Neural cell (in vitro differentiated cells): Measurements from ENCODE around the gene AKAP6.

Experiments used
- CTCF ChIP-seq: fragments of 450-650 bp; IDR thresholded peaks from 2 replicates; pipeline ENCODE4 v1.5.1; 2014; ENCODE audit warnings: antibody characterized with exemption, mild to moderate bottlenecking, moderate library complexity; ENCODE audit not compliant: poor library complexity, severe bottlenecking
- EP300 ChIP-seq: fragments of 450-650 bp; conservative IDR thresholded peaks from 2 replicates; pipeline ENCODE4 v1.6.1; 2014; ENCODE audit warnings: antibody characterized with exemption, mild to moderate bottlenecking, moderate library complexity; ENCODE audit not compliant: poor library complexity, severe bottlenecking
- EZH2 ChIP-seq: fragments of 200-600, 300-800 bp; shearing (Covaris generic), sonication (generic); IDR thresholded peaks from 2 replicates; pipeline ENCODE4 v1.6.1; 2014; ENCODE audit warnings: antibody characterized with exemption, low read length, borderline replicate concordance, mild to moderate bottlenecking; ENCODE audit not compliant: insufficient read depth, poor library complexity, severe bottlenecking
- REST ChIP-seq: IDR thresholded peaks from 2 replicates; pipeline ENCODE4 v1.6.1; 2012; ENCODE audit warnings: borderline replicate concordance
- SMC3 ChIP-seq: fragments of 450-650 bp; conservative IDR thresholded peaks from 2 replicates; pipeline ENCODE4 v1.6.1; 2014; ENCODE audit warnings: antibody characterized with exemption, mild to moderate bottlenecking, moderate library complexity; ENCODE audit not compliant: poor library complexity
- TAF1 ChIP-seq: IDR thresholded peaks from 2 replicates; pipeline ENCODE4 v1.6.1; 2012; ENCODE audit warnings: low read depth

GRCh38 chr14:32530800-32531199, 201.7 kb downstream of the AKAP6 start:
- TF ChIP-seq REST (no peak), CTCF (no peak), EZH2 (no peak), TAF1 (no peak), SMC3 (no peak), EP300 (no peak)
